ENCODE data around the gene MAP3K20.

The MAP3K20 gene

GRCh38 chr2:173075781-173076580, at the start of gene MAP3K20:
Gene MAP3K20, plus strand, starts transcription at chr2:173075846. Its CDS starts 15,186 bp downstream, at chr2:173091032.
- peak; percentile 26 for DNase-seq (ENCODE audit: low read depth)
- peak; percentile 41 for TF ChIP-seq CTCF (IDR thresholded peaks at IDR 0.05; ENCODE audit: low read depth, low read length, missing control alignments)
- H3K4me3 ChIP-seq (ENCODE audit: low read depth, low read length), result peak within 1 kb of the TSS; percentile 88

GRCh38 chr2:173026479-173026878, 49.2 kb upstream of the MAP3K20 start:
- TF ChIP-seq CTCF (IDR thresholded peaks at IDR 0.05; ENCODE audit: low read depth, low read length, missing control alignments), result no peak
- H3K4me3 ChIP-seq (ENCODE audit: low read depth, low read length), result no peak overlapping the region
- no peak for DNase-seq (ENCODE audit: low read depth)

- no peak overlapping the region for H3K4me3 ChIP-seq (ENCODE audit: low read depth, low read length)
- TF ChIP-seq CTCF (IDR thresholded peaks at IDR 0.05; ENCODE audit: low read depth, low read length, missing control alignments), result peak; percentile 85
- peak; percentile 64 for DNase-seq (ENCODE audit: low read depth)
These were observed 48.2 kb upstream of the MAP3K20 start for GRCh38 chr2:173027181-173028128.

GRCh38 chr2:173028141-173028540, 47.5 kb upstream of the MAP3K20 start:
- no peak for DNase-seq (ENCODE audit: low read depth)
- no peak for TF ChIP-seq CTCF (IDR thresholded peaks at IDR 0.05; ENCODE audit: low read depth, low read length, missing control alignments)
- no peak overlapping the region for H3K4me3 ChIP-seq (ENCODE audit: low read depth, low read length)

DNA sequence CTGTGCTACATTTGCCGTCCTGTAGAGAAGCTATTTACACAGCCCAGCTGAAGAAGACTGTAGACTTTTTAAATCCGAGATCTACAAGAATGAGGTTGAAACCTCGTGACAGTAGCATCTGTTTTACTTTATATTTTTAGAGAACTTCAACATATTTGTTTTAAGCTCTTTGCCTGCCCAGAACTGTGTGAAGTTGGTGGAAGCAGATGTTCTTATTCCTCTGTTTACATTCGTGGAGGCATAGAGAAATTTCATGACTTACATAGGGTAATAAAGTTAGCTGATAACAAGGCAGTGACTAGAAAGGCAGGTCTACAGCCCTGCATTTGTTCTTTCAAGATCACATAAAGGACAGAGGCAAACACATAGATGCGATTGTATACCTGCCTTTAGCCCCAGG, 47.0 kb upstream of the MAP3K20 start:
- no peak for TF ChIP-seq CTCF (IDR thresholded peaks at IDR 0.05; ENCODE audit: low read depth, low read length, missing control alignments)
- H3K4me3 ChIP-seq (ENCODE audit: low read depth, low read length), result no peak overlapping the region
- DNase-seq (ENCODE audit: low read depth), result no peak

GRCh38 chr2:173030561-173031490, 44.8 kb upstream of the MAP3K20 start:
- DNase-seq (ENCODE audit: low read depth), result no peak
- no peak for TF ChIP-seq CTCF (IDR thresholded peaks at IDR 0.05; ENCODE audit: low read depth, low read length, missing control alignments)
- H3K4me3 ChIP-seq (ENCODE audit: low read depth, low read length), result no peak overlapping the region

All from GM12864 (cell line).